Natural killer cell (primary cell): ENCODE results near the gene TCF15. TPM values are rescaled to one million over a fixed set of nuclear protein-coding genes. Genes with fewer than 3 reads are reported as not detected.

Experiments used
- ATAC-seq, 3 donors: fragments of 150-1000 bp in 2 of 3; fragments of 200-7000 bp in 1 of 3; cut with Tn5 transposase; 1 replicate in 1 of 3; 2 replicates in 2 of 3; pipeline ENCODE4 v1.10.0; 2021; ENCODE audit warnings: mild to moderate bottlenecking in 2 of 3, moderate library complexity in 2 of 3
- DNase-seq, 2 donors: peaks; one replicate each; pipeline versions ENCODE4 v3.0.0 to v3.0.0-alpha.2; 2013 to 2021; ENCODE audit warnings: mixed read lengths in 1 of 2
- H3K27ac ChIP-seq: one replicate; pipeline ENCODE4 v1.5.1; 2013; ENCODE audit warnings: mild to moderate bottlenecking, low read length
- H3K27me3 ChIP-seq: one replicate; pipeline ENCODE4 v1.6.1; 2013; ENCODE audit warnings: low read length; ENCODE audit not compliant: control insufficient read depth, insufficient read depth
- H3K36me3 ChIP-seq: one replicate; pipeline ENCODE4 v1.6.1; 2013; ENCODE audit warnings: low read length; ENCODE audit not compliant: control insufficient read depth, insufficient read depth
- H3K4me1 ChIP-seq: one replicate; pipeline ENCODE4 v1.6.1; 2013; ENCODE audit warnings: low read length; ENCODE audit not compliant: control insufficient read depth, insufficient read depth
- H3K4me3 ChIP-seq: one replicate; pipeline ENCODE4 v1.5.1; 2013; ENCODE audit warnings: low read length
- H3K9me3 ChIP-seq: one replicate; pipeline ENCODE4 v1.6.1; 2013; ENCODE audit warnings: low read length; ENCODE audit not compliant: control insufficient read depth, insufficient read depth
- H3K27ac Mint-ChIP-seq, 2 donors: one replicate each; pipeline ENCODE4 v1.8.0; 2022; ENCODE audit warnings: mild to moderate bottlenecking in 2 of 2, mixed read lengths in 2 of 2, moderate library complexity in 1 of 2
- H3K27me3 Mint-ChIP-seq, 2 donors: one replicate each; pipeline ENCODE4 v1.8.0; 2022; ENCODE audit warnings: low read depth in 2 of 2, mixed read lengths in 2 of 2
- H3K36me3 Mint-ChIP-seq: one replicate; pipeline ENCODE4 v1.8.0; 2022; ENCODE audit warnings: mixed read lengths
- H3K4me1 Mint-ChIP-seq, 2 donors: one replicate each; pipeline ENCODE4 v1.8.0; 2022; ENCODE audit warnings: mixed read lengths in 2 of 2
- H3K4me3 Mint-ChIP-seq: one replicate; pipeline ENCODE4 v1.8.0; 2022; ENCODE audit warnings: mild to moderate bottlenecking, moderate library complexity, mixed read lengths
- H3K9me3 Mint-ChIP-seq, 2 donors: one replicate each; pipeline ENCODE4 v1.8.0; 2022; ENCODE audit warnings: mixed read lengths in 2 of 2
- WGBS: methylation state at CpG from one replicate; pipeline ENCODE4 v1.1.7; 2013; ENCODE audit warnings: missing lambda C conversion rate; ENCODE audit not compliant: insufficient coverage; 5-methylcytosine and 5-hydroxymethylcytosine counted together
- intact Hi-C: fragments of 100-400 bp; cut with micrococcal nuclease; formaldehyde crosslinking; loops from one replicate; pipeline ENCODE4 v1.14.2; 2022
- total RNA-seq, 4 donors: library from RNA; stranded (reverse); fragments of 120-200 nt in 1 of 4; gene quantifications; one replicate each; pipeline versions ENCODE4 v1.2.3 to v1.2.4, GENCODE V29; 2013 to 2022
- TF ChIP-seq, protein P1 (sequence below): fragments of 200-600 bp; IDR thresholded peaks from one replicate; pipeline ENCODE4 v1.8.0; 2022; ENCODE audit warnings: antibody characterized with exemption

TCF15 gene
- total RNA-seq, 3 donors from 2014 or later (not counting 1 experiment from before 2014, with no cell fraction given) = 0.32 TPM; not detected in 2

DNA sequence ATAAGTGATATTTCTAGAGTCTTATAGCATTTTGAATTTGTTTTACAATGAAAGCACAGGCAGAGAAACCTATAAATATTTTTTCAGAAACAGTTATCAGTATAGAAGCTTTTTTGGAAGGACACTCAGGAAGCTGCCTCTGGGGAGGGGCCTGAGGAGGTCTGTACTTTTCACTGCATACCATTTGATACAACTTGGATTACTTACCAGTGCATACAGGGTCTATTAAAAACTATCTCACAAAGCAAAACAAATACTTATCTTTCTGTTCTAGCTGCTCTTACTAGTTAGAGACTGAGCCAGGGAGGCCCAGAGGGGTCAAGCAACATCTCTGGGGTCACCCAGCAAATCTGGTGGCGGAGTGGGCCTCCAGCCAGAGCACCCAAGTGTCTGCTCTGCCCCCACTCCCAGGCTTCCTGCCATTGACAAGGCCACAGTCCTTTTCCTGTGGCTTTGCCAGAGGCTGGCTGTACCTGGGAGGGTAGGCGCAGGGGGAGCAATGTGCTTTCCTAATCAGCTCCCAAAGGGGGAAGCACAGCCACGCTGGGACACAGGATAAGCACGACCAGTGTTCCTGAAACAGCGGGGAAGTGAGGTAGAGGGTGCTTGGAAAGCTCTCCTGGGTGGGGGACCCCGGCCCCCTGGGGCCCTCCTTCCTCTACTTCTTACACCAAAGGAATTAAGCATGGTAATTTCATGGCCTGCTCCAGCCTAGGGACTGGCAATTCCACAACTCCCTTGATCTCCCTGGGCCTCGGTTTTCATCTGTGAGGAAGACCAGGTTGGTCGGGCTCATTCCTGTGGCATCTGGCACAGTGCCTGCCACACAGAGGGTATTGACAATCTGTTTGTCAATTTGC, 7.8 kb downstream of the TCF15 start:
- ATAC-seq = no peak
- H3K36me3 Mint-ChIP-seq = no peaks in the 10 kb centered on the region

GRCh38 chr20:600736-601135, 9.4 kb downstream of the TCF15 start:
- Histone ChIP-seq H3K4me3 (no peak overlapping the region), H3K36me3 (no peaks in the 10 kb centered on the region), H3K27ac (no peak overlapping the region), H3K9me3 (no peaks in the 10 kb centered on the region), H3K27me3 (no peaks in the 10 kb centered on the region), H3K4me1 (no peaks in the 10 kb centered on the region)
- Mint-ChIP-seq H3K4me3 (no peak overlapping the region), H3K9me3 (no peaks in the 10 kb centered on the region), H3K27me3 (peaks cover 0 to 7% of the 10 kb centered on the region in 2 donors), H3K4me1 (no peaks in the 10 kb centered on the region), H3K36me3 (no peaks in the 10 kb centered on the region), H3K27ac (no peak overlapping the region)
- DNase-seq (no peak), ATAC-seq (no peak)
- intact Hi-C loops = no loop called here
- TF ChIP-seq, protein P1, sequence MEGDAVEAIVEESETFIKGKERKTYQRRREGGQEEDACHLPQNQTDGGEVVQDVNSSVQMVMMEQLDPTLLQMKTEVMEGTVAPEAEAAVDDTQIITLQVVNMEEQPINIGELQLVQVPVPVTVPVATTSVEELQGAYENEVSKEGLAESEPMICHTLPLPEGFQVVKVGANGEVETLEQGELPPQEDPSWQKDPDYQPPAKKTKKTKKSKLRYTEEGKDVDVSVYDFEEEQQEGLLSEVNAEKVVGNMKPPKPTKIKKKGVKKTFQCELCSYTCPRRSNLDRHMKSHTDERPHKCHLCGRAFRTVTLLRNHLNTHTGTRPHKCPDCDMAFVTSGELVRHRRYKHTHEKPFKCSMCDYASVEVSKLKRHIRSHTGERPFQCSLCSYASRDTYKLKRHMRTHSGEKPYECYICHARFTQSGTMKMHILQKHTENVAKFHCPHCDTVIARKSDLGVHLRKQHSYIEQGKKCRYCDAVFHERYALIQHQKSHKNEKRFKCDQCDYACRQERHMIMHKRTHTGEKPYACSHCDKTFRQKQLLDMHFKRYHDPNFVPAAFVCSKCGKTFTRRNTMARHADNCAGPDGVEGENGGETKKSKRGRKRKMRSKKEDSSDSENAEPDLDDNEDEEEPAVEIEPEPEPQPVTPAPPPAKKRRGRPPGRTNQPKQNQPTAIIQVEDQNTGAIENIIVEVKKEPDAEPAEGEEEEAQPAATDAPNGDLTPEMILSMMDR = no peak
- 89% methylated on average over 6 of the region's 6 CpGs for WGBS

More for the DNA sequence above, 7.8 kb downstream of the TCF15 start:
- no peak for DNase-seq
- Histone ChIP-seq H3K27me3 (peaks cover 2% of the 10 kb centered on the region), H3K36me3 (no peaks in the 10 kb centered on the region), H3K27ac (no peak overlapping the region), H3K9me3 (no peaks in the 10 kb centered on the region), H3K4me1 (no peaks in the 10 kb centered on the region), H3K4me3 (no peak overlapping the region)
- no peak overlapping the region for H3K27ac Mint-ChIP-seq
- intact Hi-C loops = no loop called here
- H3K4me3 Mint-ChIP-seq = no peak overlapping the region
- H3K27me3 Mint-ChIP-seq = peaks cover 0 to 9% of the 10 kb centered on the region in 2 donors
- TF ChIP-seq, protein P1 = no peak
- 61% methylated on average over 8 of the region's 8 CpGs for WGBS
- H3K4me1 Mint-ChIP-seq = no peaks in the 10 kb centered on the region
- no peaks in the 10 kb centered on the region for H3K9me3 Mint-ChIP-seq

- intact Hi-C loops = no loop called here
- no peak overlapping the region for H3K27ac ChIP-seq
- ATAC-seq = no peak
- H3K4me1 ChIP-seq = no peaks in the 10 kb centered on the region
- no peaks in the 10 kb centered on the region for H3K27me3 ChIP-seq
- Mint-ChIP-seq H3K4me1 (no peaks in the 10 kb centered on the region), H3K27ac (no peak overlapping the region), H3K9me3 (no peaks in the 10 kb centered on the region), H3K4me3 (no peak overlapping the region), H3K36me3 (no peaks in the 10 kb centered on the region), H3K27me3 (peaks cover 0 to 3% of the 10 kb centered on the region in 2 donors)
- no peaks in the 10 kb centered on the region for H3K36me3 ChIP-seq
- H3K9me3 ChIP-seq = no peaks in the 10 kb centered on the region
- DNase-seq = no peak
- 82% methylated on average over 2 of the region's 2 CpGs for WGBS
- no peak overlapping the region for H3K4me3 ChIP-seq
- TF ChIP-seq, protein P1 = no peak
Measured at GRCh38 chr20:600141-600540, 10.0 kb downstream of the TCF15 start.
